Nephron progenitor cell (in vitro differentiated cells): Measurements from ENCODE around the gene WASF3.

Experiments used
- DNase-seq: peaks from one replicate; pipeline ENCODE4 v3.0.0; 2021
- H3K27ac Mint-ChIP-seq: 2 replicates; pipeline ENCODE4 v1.8.0; 2021; ENCODE audit warnings: mild to moderate bottlenecking, moderate library complexity, mixed read lengths
- H3K27me3 Mint-ChIP-seq: 2 replicates; pipeline ENCODE4 v1.8.0; 2021; ENCODE audit warnings: mild to moderate bottlenecking, low read depth, mixed read lengths; ENCODE audit not compliant: poor library complexity
- H3K36me3 Mint-ChIP-seq: 2 replicates; pipeline ENCODE4 v1.8.0; 2021; ENCODE audit warnings: low read depth, mixed read lengths
- H3K4me1 Mint-ChIP-seq: 2 replicates; pipeline ENCODE4 v1.8.0; 2021; ENCODE audit warnings: mixed read lengths
- H3K4me3 Mint-ChIP-seq: 2 replicates; pipeline ENCODE4 v1.8.0; 2021; ENCODE audit warnings: mild to moderate bottlenecking, moderate library complexity, mixed read lengths
- H3K9me3 Mint-ChIP-seq: 2 replicates; pipeline ENCODE4 v1.8.0; 2021; ENCODE audit warnings: mild to moderate bottlenecking, moderate library complexity, mixed read lengths
- CTCF ChIP-seq: fragments of 200-600 bp; sonication (generic); IDR thresholded peaks from 2 replicates; pipeline ENCODE4 v1.5.0; 2021; ENCODE audit warnings: antibody characterized with exemption

The WASF3 gene

GRCh38 chr13:26605845-26606244, 48.4 kb downstream of the WASF3 start:
- H3K4me1 Mint-ChIP-seq, result peaks cover 29% of the 10 kb centered on the region
- no peak overlapping the region for H3K27ac Mint-ChIP-seq
- no peaks in the 10 kb centered on the region for H3K27me3 Mint-ChIP-seq
- H3K4me3 Mint-ChIP-seq, result no peak overlapping the region
- DNase-seq, result no peak
- H3K9me3 Mint-ChIP-seq, result no peaks in the 10 kb centered on the region
- peaks cover 6% of the 10 kb centered on the region for H3K36me3 Mint-ChIP-seq
- no peak for TF ChIP-seq CTCF

GRCh38 chr13:26606631-26607030, 49.1 kb downstream of the WASF3 start:
- H3K4me1 Mint-ChIP-seq, result peaks cover 22% of the 10 kb centered on the region
- H3K36me3 Mint-ChIP-seq, result peaks cover 6% of the 10 kb centered on the region
- no peaks in the 10 kb centered on the region for H3K9me3 Mint-ChIP-seq
- TF ChIP-seq CTCF, result no peak
- H3K27ac Mint-ChIP-seq, result no peak overlapping the region
- no peaks in the 10 kb centered on the region for H3K27me3 Mint-ChIP-seq
- no peak for DNase-seq
- H3K4me3 Mint-ChIP-seq, result no peak overlapping the region

GRCh38 chr13:26614721-26615120, 57.2 kb downstream of the WASF3 start:
- no peak for DNase-seq
- no peaks in the 10 kb centered on the region for H3K9me3 Mint-ChIP-seq
- H3K4me1 Mint-ChIP-seq, result no peaks in the 10 kb centered on the region
- H3K4me3 Mint-ChIP-seq, result no peak overlapping the region
- H3K36me3 Mint-ChIP-seq, result peaks cover 72% of the 10 kb centered on the region
- no peak for TF ChIP-seq CTCF
- H3K27ac Mint-ChIP-seq, result peak overlapping the region; percentile 90
- no peaks in the 10 kb centered on the region for H3K27me3 Mint-ChIP-seq

GRCh38 chr13:26616126-26616525, 58.6 kb downstream of the WASF3 start:
- no peaks in the 10 kb centered on the region for H3K4me1 Mint-ChIP-seq
- no peaks in the 10 kb centered on the region for H3K9me3 Mint-ChIP-seq
- H3K27me3 Mint-ChIP-seq, result no peaks in the 10 kb centered on the region
- H3K27ac Mint-ChIP-seq, result no peak overlapping the region
- peaks cover 77% of the 10 kb centered on the region for H3K36me3 Mint-ChIP-seq
- no peak overlapping the region for H3K4me3 Mint-ChIP-seq
- no peak for TF ChIP-seq CTCF
- DNase-seq, result no peak

GRCh38 chr13:26618726-26619125, 61.2 kb downstream of the WASF3 start:
- no peak overlapping the region for H3K27ac Mint-ChIP-seq
- H3K4me3 Mint-ChIP-seq, result no peak overlapping the region
- H3K4me1 Mint-ChIP-seq, result peaks cover 5% of the 10 kb centered on the region
- peaks cover 12% of the 10 kb centered on the region for H3K9me3 Mint-ChIP-seq
- no peaks in the 10 kb centered on the region for H3K27me3 Mint-ChIP-seq
- H3K36me3 Mint-ChIP-seq, result peaks cover 90% of the 10 kb centered on the region
- TF ChIP-seq CTCF, result no peak
- no peak for DNase-seq

- no peak for TF ChIP-seq CTCF
- Mint-ChIP-seq H3K9me3 (peaks cover 19% of the 10 kb centered on the region), H3K27ac (no peak overlapping the region), H3K27me3 (no peaks in the 10 kb centered on the region), H3K4me1 (peaks cover 5% of the 10 kb centered on the region), H3K4me3 (no peak overlapping the region), H3K36me3 (peaks cover 90% of the 10 kb centered on the region)
- DNase-seq, result no peak
Measured at GRCh38 chr13:26619358-26619757, 61.9 kb downstream of the WASF3 start.
